ENCODE results near the gene GAD1.

GAD1 gene

DNA sequence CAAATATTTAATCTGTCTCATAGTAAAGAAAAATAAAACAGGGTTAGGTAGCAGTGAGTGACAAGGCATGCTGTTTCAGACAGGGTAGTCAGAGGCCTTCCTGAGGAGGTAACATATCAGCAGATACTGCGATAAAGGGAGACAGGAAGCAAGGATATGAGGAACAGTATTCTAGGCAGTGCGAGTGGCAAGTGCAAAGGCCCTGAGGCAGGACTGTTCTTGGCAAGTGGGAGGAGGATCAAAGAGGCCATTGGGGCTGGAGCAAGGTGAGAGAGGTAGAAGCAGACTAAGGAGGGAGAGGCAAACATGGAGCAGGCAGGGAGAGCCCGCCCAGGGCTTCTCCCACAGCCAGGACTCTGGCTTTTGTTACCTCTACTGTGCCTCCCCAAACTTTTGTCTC is 33.6 kb downstream of the GAD1 start:
- Histone ChIP-seq H3K27ac (ENCODE audit: low read length) (no peak overlapping the region), H3F3A (ENCODE audit: insufficient read depth, low read length) (no peaks in the 10 kb centered on the region), H3K4me3 (ENCODE audit: low read length) (no peak overlapping the region), H3K36me3 (replicated peaks; ENCODE audit: insufficient read depth, low read length) (no peaks in the 10 kb centered on the region), H3K79me2 (ENCODE audit: low read length) (no peaks in the 10 kb centered on the region), H3K9me3 (replicated peaks; ENCODE audit: insufficient read depth, low read length) (no peaks in the 10 kb centered on the region), H4K20me1 (ENCODE audit: insufficient read depth, low read length) (no peaks in the 10 kb centered on the region), H3K4me1 (ENCODE audit: low read length) (no peaks in the 10 kb centered on the region), H3K9me2 (replicated peaks; ENCODE audit: insufficient read depth, low read length) (no peaks in the 10 kb centered on the region), H3K27me3 (replicated peaks; ENCODE audit: insufficient read depth, low read length) (no peaks in the 10 kb centered on the region), H3K9ac (ENCODE audit: low read length) (no peak overlapping the region), H3K4me2 (ENCODE audit: low read depth, low read length) (no peak overlapping the region), H2AFZ (ENCODE audit: low read length) (no peak overlapping the region)
- DNase-seq: no peak
- no peak for TF ChIP-seq EZH2phosphoT487 (IDR thresholded peaks at IDR 0.05; ENCODE audit: low read length)
- no peak for TF ChIP-seq EZH2 (optimal IDR thresholded peaks at IDR 0.05; ENCODE audit: low read depth, low read length)
- TF ChIP-seq CTCF (IDR thresholded peaks at IDR 0.05; ENCODE audit: low read length): no peak

- Histone ChIP-seq H3K9me2 (replicated peaks; ENCODE audit: insufficient read depth, low read length) (no peaks in the 10 kb centered on the region), H3K27ac (ENCODE audit: low read length) (no peak overlapping the region), H2AFZ (ENCODE audit: low read length) (no peak overlapping the region), H4K20me1 (ENCODE audit: insufficient read depth, low read length) (no peaks in the 10 kb centered on the region), H3K4me2 (ENCODE audit: low read depth, low read length) (no peak overlapping the region), H3K9ac (ENCODE audit: low read length) (no peak overlapping the region), H3K9me3 (replicated peaks; ENCODE audit: insufficient read depth, low read length) (no peaks in the 10 kb centered on the region), H3K36me3 (replicated peaks; ENCODE audit: insufficient read depth, low read length) (no peaks in the 10 kb centered on the region), H3K4me3 (ENCODE audit: low read length) (no peak overlapping the region), H3K27me3 (replicated peaks; ENCODE audit: insufficient read depth, low read length) (no peaks in the 10 kb centered on the region), H3K4me1 (ENCODE audit: low read length) (no peaks in the 10 kb centered on the region), H3F3A (ENCODE audit: insufficient read depth, low read length) (no peaks in the 10 kb centered on the region), H3K79me2 (ENCODE audit: low read length) (no peaks in the 10 kb centered on the region)
- no peak for DNase-seq
- TF ChIP-seq EZH2 (optimal IDR thresholded peaks at IDR 0.05; ENCODE audit: low read depth, low read length): no peak
- no peak for TF ChIP-seq CTCF (IDR thresholded peaks at IDR 0.05; ENCODE audit: low read length)
- no peak for TF ChIP-seq EZH2phosphoT487 (IDR thresholded peaks at IDR 0.05; ENCODE audit: low read length)
Measured at GRCh38 chr2:170851635-170852034, 34.9 kb downstream of the GAD1 start.

DNA sequence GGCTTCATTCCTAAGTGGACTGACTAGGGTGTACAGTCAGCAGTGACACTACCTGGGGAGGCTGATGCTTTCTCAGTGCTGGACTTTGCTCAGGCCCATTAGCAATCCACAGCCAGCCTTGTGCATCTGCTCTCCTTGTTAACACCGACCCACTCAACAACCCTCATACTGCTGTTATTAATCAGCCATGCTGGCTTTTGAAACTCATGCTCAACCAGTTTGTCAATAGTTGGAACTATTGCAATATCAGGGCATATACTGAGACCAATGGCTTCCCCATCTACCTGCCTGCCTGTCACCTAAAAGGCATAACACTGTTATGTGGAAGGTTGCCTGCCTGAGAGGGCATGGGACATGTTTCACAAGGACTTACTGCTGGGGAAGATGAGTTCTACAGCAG is 39.4 kb downstream of the GAD1 start:
- Histone ChIP-seq H3K4me1 (ENCODE audit: low read length) (no peaks in the 10 kb centered on the region), H4K20me1 (ENCODE audit: insufficient read depth, low read length) (no peaks in the 10 kb centered on the region), H3K4me2 (ENCODE audit: low read depth, low read length) (no peak overlapping the region), H3F3A (ENCODE audit: insufficient read depth, low read length) (no peaks in the 10 kb centered on the region), H3K9ac (ENCODE audit: low read length) (no peak overlapping the region), H2AFZ (ENCODE audit: low read length) (no peak overlapping the region), H3K27ac (ENCODE audit: low read length) (no peak overlapping the region), H3K79me2 (ENCODE audit: low read length) (no peaks in the 10 kb centered on the region), H3K9me3 (replicated peaks; ENCODE audit: insufficient read depth, low read length) (no peaks in the 10 kb centered on the region), H3K4me3 (ENCODE audit: low read length) (no peak overlapping the region), H3K27me3 (replicated peaks; ENCODE audit: insufficient read depth, low read length) (no peaks in the 10 kb centered on the region), H3K36me3 (replicated peaks; ENCODE audit: insufficient read depth, low read length) (no peaks in the 10 kb centered on the region), H3K9me2 (replicated peaks; ENCODE audit: insufficient read depth, low read length) (no peaks in the 10 kb centered on the region)
- DNase-seq: no peak
- TF ChIP-seq EZH2phosphoT487 (IDR thresholded peaks at IDR 0.05; ENCODE audit: low read length) (no peak), CTCF (IDR thresholded peaks at IDR 0.05; ENCODE audit: low read length) (no peak), EZH2 (optimal IDR thresholded peaks at IDR 0.05; ENCODE audit: low read depth, low read length) (no peak)

Measured in MM.1S (cell line).